Fibroblast of lung (primary cell): ENCODE data around the gene ACTRT2. TPM values are rescaled to one million over a fixed set of nuclear protein-coding genes. Genes with fewer than 3 reads are reported as not detected.

Experiments
- DNase-seq, 2 donors: peaks; one replicate each; pipeline versions ENCODE4 v3.0.0 to v3.0.0-alpha.2; 2010; ENCODE audit warnings: low read depth in 2 of 2
- H2AFZ ChIP-seq: 2 replicates; pipeline ENCODE4 v1.5.1; 2012; ENCODE audit warnings: low read length, control low read depth, inconsistent platforms
- H3K27ac ChIP-seq: 2 replicates; pipeline ENCODE4 v1.5.1; 2011; ENCODE audit warnings: low read length, control low read depth; ENCODE audit not compliant: insufficient read depth
- H3K27me3 ChIP-seq: 2 replicates; pipeline ENCODE4 v1.5.1; 2011; ENCODE audit warnings: mild to moderate bottlenecking, low read length; ENCODE audit not compliant: control insufficient read depth, insufficient read depth
- H3K36me3 ChIP-seq: 2 replicates; pipeline ENCODE4 v1.5.1; 2011; ENCODE audit warnings: low read length; ENCODE audit not compliant: control insufficient read depth, insufficient read depth
- H3K4me1 ChIP-seq: 2 replicates; pipeline ENCODE4 v1.5.1; 2011; ENCODE audit warnings: low read length; ENCODE audit not compliant: control insufficient read depth, insufficient read depth; ENCODE audit errors: extremely low read depth
- H3K4me2 ChIP-seq: 2 replicates; pipeline ENCODE4 v1.5.1; 2011; ENCODE audit warnings: low read length, control low read depth; ENCODE audit not compliant: insufficient read depth; ENCODE audit errors: extremely low read depth
- H3K4me3 ChIP-seq, 4 experiments: fragments of 200-600 bp in 1 of 4; sonication (generic) in 1 of 4; replicated peaks in 1 of 4; 2 replicates each; pipeline ENCODE4 v1.5.1; 2011 to 2016; ENCODE audit warnings: low read length in 4 of 4, low read depth in 3 of 4, mild to moderate bottlenecking in 3 of 4, control low read depth in 2 of 4, inconsistent platforms in 1 of 4, mixed read lengths in 1 of 4; ENCODE audit not compliant: insufficient read depth in 1 of 4; ENCODE audit errors: control extremely low read depth in 1 of 4
- H3K79me2 ChIP-seq: 2 replicates; pipeline ENCODE4 v1.5.1; 2012; ENCODE audit warnings: mild to moderate bottlenecking, low read length, inconsistent platforms; ENCODE audit not compliant: control insufficient read depth, insufficient read depth
- H3K9ac ChIP-seq: 2 replicates; pipeline ENCODE4 v1.5.1; 2011; ENCODE audit warnings: mild to moderate bottlenecking, low read length, control low read depth; ENCODE audit not compliant: insufficient read depth
- H3K9me3 ChIP-seq: 2 replicates; pipeline ENCODE4 v1.5.1; 2012; ENCODE audit warnings: low read depth, low read length; ENCODE audit not compliant: control insufficient read depth, insufficient read depth
- H4K20me1 ChIP-seq: 2 replicates; pipeline ENCODE4 v1.5.1; 2011; ENCODE audit warnings: low read length; ENCODE audit not compliant: control insufficient read depth, insufficient read depth; ENCODE audit errors: extremely low read depth
- CTCF ChIP-seq, 2 donors: IDR thresholded peaks in 1 of 2; conservative IDR thresholded peaks in 1 of 2; 1 replicate in 1 of 2; 2 replicates in 1 of 2; pipeline ENCODE4 v1.5.1; 2011 to 2012; ENCODE audit warnings: low read length in 2 of 2, control low read depth in 1 of 2, inconsistent platforms in 1 of 2, low read depth in 1 of 2, mild to moderate bottlenecking in 1 of 2
- EZH2 ChIP-seq: IDR thresholded peaks from 2 replicates; pipeline ENCODE4 v1.5.1; 2012; ENCODE audit warnings: low read length, control low read depth, mild to moderate bottlenecking; ENCODE audit errors: missing control alignments
- polyA plus RNA-seq, 2 donors: library from polyadenylated mRNA; depleted of rRNA in 1 of 2; stranded (reverse) in 1 of 2; unstranded in 1 of 2; fragments of >200 nt; gene quantifications; 2 replicates each; pipeline ENCODE4 v1.2.1, GENCODE V29; 2011 to 2012; ENCODE audit warnings: missing spikeins in 1 of 2
- total RNA-seq: library from RNA; depleted of rRNA; stranded (reverse); fragments of >200 nt; gene quantifications from 2 replicates; pipeline ENCODE4 v1.2.1, GENCODE V29; 2014

The ACTRT2 gene
- total and polyA plus RNA-seq, 2 donors (not counting 1 experiment from before 2014, with no cell fraction given): not detected

GRCh38 chr1:2991753-2992495 is 29.3 kb upstream of the ACTRT2 start:
- no peak for TF ChIP-seq EZH2
- TF ChIP-seq CTCF (conservative IDR thresholded peaks at IDR 0.05 in 1 of 2, IDR thresholded peaks at IDR 0.05 in 1 of 2; ENCODE audit: low read depth in 1 of 2, low read length in 2 of 2): no peak
- no peaks in the 10 kb centered on the region for H3K79me2 ChIP-seq
- no peak overlapping the region for H2AFZ ChIP-seq
- no peaks in the 10 kb centered on the region for H3K27me3 ChIP-seq
- H3K4me3 ChIP-seq: no peak overlapping the region
- no peaks in the 10 kb centered on the region for H3K36me3 ChIP-seq
- H3K9ac ChIP-seq: no peak overlapping the region
- no peak overlapping the region for H3K4me2 ChIP-seq
- H3K4me1 ChIP-seq: no peaks in the 10 kb centered on the region
- H3K27ac ChIP-seq: no peak overlapping the region
- no peaks in the 10 kb centered on the region for H4K20me1 ChIP-seq
- DNase-seq: no peak
- H3K9me3 ChIP-seq: no peaks in the 10 kb centered on the region

GRCh38 chr1:2998503-2999100 is 22.7 kb upstream of the ACTRT2 start:
- Histone ChIP-seq H2AFZ (no peak overlapping the region), H3K9ac (no peak overlapping the region), H3K4me2 (no peak overlapping the region), H3K4me3 (no peak overlapping the region), H3K36me3 (no peaks in the 10 kb centered on the region), H3K4me1 (no peaks in the 10 kb centered on the region), H3K27ac (no peak overlapping the region), H4K20me1 (no peaks in the 10 kb centered on the region), H3K79me2 (no peaks in the 10 kb centered on the region), H3K9me3 (no peaks in the 10 kb centered on the region), H3K27me3 (no peaks in the 10 kb centered on the region)
- TF ChIP-seq EZH2: no peak
- TF ChIP-seq CTCF (conservative IDR thresholded peaks at IDR 0.05 in 1 of 2, IDR thresholded peaks at IDR 0.05 in 1 of 2; ENCODE audit: low read depth in 1 of 2, low read length in 2 of 2): no peak
- DNase-seq: no peak

GRCh38 chr1:2999138-2999537 is 22.1 kb upstream of the ACTRT2 start:
- no peaks in the 10 kb centered on the region for H3K79me2 ChIP-seq
- no peak overlapping the region for H3K4me3 ChIP-seq
- no peaks in the 10 kb centered on the region for H3K36me3 ChIP-seq
- no peak for DNase-seq
- no peak overlapping the region for H3K4me2 ChIP-seq
- TF ChIP-seq EZH2 (no peak), CTCF (conservative IDR thresholded peaks at IDR 0.05 in 1 of 2, IDR thresholded peaks at IDR 0.05 in 1 of 2; ENCODE audit: low read depth in 1 of 2, low read length in 2 of 2) (no peak)
- H4K20me1 ChIP-seq: no peaks in the 10 kb centered on the region
- no peaks in the 10 kb centered on the region for H3K27me3 ChIP-seq
- H3K9ac ChIP-seq: no peak overlapping the region
- no peak overlapping the region for H2AFZ ChIP-seq
- no peak overlapping the region for H3K27ac ChIP-seq
- H3K4me1 ChIP-seq: no peaks in the 10 kb centered on the region
- H3K9me3 ChIP-seq: no peaks in the 10 kb centered on the region
